ENCODE measurements around the gene ITFG1. TPM values are rescaled to one million over a fixed set of nuclear protein-coding genes. Genes with fewer than 3 reads are reported as not detected.

Gene ITFG1
- total and polyA plus RNA-seq, 2 of the 8 experiments (the other 6 are each of a cell fraction or from before 2014, with no cell fraction given): 13.8 to 22.2 TPM

- no peak for TF ChIP-seq SP2 (IDR thresholded peaks at IDR 0.05; ENCODE audit: low read length)
- no peak for TF ChIP-seq YY1 (IDR thresholded peaks at IDR 0.05; ENCODE audit: low read depth, low read length)
- TF ChIP-seq CBX5 (IDR thresholded peaks at IDR 0.05; ENCODE audit: low read depth, low read length): no peak
- no peak for TF ChIP-seq HDAC2 (IDR thresholded peaks at IDR 0.05; ENCODE audit: borderline replicate concordance in 1 of 2, low read depth in 2 of 2, low read length in 2 of 2)
Measured at GRCh38 chr16:47463771-47464624, 3.1 kb upstream of the ITFG1 start (continued).

Measured in H1 (cell line).